ENCODE measurements around the gene FANCD2. TPM values are rescaled to one million over a fixed set of nuclear protein-coding genes. Genes with fewer than 3 reads are reported as not detected.
A peak's percentile ranks its signal among the peaks of the same experiment; 100 is the strongest.
"Not testable (repeated sequence)": the region's sequence is repeated elsewhere in the genome, so short reads cannot be mapped to it uniquely, and the experiment has no call there.

Gene FANCD2
- total and polyA plus RNA-seq, 2 donors (not counting 1 experiment from before 2014, with no cell fraction given): 7.1 to 9.7 TPM

DNA sequence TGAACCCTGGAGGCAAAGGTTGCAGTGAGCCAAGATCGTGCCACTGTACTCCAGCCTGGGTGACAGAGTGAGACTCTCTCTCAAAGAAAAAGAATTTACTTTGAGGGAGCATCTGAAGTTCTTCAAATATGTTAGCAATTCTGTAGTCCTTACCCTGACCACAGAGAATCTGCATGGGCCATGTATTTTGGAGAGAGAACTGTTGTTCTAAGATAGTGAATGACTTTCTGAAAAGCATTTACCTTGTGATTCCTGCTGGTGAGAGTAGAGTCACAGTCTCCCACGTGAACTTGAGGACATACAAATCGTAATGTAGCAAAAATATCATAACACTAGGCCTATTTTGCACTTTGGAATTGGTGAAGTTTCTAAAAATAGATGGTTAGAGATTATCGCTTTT is 93.1 kb downstream of the FANCD2 start:
- peak in 1 of 2 donors; percentile 56 for DNase-seq (ENCODE audit: low read depth in 2 of 2)
- peaks cover 7% of the 10 kb centered on the region for H3K4me1 ChIP-seq (ENCODE audit: control insufficient read depth, extremely low read depth, insufficient read depth, low read length)
- no peak overlapping the region for H2AFZ ChIP-seq (ENCODE audit: low read length)
- peaks cover 66% of the 10 kb centered on the region for H3K79me2 ChIP-seq (ENCODE audit: control insufficient read depth, insufficient read depth, low read length)
- no peak overlapping the region for H3K4me3 ChIP-seq (replicated peaks in 1 of 4; ENCODE audit: control extremely low read depth in 1 of 4, insufficient read depth in 1 of 4, low read depth in 3 of 4, low read length in 4 of 4)
- TF ChIP-seq, protein P1, sequence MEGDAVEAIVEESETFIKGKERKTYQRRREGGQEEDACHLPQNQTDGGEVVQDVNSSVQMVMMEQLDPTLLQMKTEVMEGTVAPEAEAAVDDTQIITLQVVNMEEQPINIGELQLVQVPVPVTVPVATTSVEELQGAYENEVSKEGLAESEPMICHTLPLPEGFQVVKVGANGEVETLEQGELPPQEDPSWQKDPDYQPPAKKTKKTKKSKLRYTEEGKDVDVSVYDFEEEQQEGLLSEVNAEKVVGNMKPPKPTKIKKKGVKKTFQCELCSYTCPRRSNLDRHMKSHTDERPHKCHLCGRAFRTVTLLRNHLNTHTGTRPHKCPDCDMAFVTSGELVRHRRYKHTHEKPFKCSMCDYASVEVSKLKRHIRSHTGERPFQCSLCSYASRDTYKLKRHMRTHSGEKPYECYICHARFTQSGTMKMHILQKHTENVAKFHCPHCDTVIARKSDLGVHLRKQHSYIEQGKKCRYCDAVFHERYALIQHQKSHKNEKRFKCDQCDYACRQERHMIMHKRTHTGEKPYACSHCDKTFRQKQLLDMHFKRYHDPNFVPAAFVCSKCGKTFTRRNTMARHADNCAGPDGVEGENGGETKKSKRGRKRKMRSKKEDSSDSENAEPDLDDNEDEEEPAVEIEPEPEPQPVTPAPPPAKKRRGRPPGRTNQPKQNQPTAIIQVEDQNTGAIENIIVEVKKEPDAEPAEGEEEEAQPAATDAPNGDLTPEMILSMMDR (conservative IDR thresholded peaks at IDR 0.05 in 1 of 2, IDR thresholded peaks at IDR 0.05 in 1 of 2; ENCODE audit: low read depth in 1 of 2, low read length in 2 of 2): no peak
- TF ChIP-seq EZH2 (IDR thresholded peaks at IDR 0.05; ENCODE audit: low read length, missing control alignments): no peak
- no peak overlapping the region for H3K27ac ChIP-seq (ENCODE audit: insufficient read depth, low read length)
- H3K27me3 ChIP-seq (ENCODE audit: control insufficient read depth, insufficient read depth, low read length): no peaks in the 10 kb centered on the region
- no peak overlapping the region for H3K4me2 ChIP-seq (ENCODE audit: extremely low read depth, insufficient read depth, low read length)
- no peaks in the 10 kb centered on the region for H3K36me3 ChIP-seq (ENCODE audit: control insufficient read depth, insufficient read depth, low read length)
- no peak overlapping the region for H3K9ac ChIP-seq (ENCODE audit: insufficient read depth, low read length)
- no peaks in the 10 kb centered on the region for H3K9me3 ChIP-seq (ENCODE audit: control insufficient read depth, insufficient read depth, low read depth, low read length)
- H4K20me1 ChIP-seq (ENCODE audit: control insufficient read depth, extremely low read depth, insufficient read depth, low read length): no peaks in the 10 kb centered on the region

DNA sequence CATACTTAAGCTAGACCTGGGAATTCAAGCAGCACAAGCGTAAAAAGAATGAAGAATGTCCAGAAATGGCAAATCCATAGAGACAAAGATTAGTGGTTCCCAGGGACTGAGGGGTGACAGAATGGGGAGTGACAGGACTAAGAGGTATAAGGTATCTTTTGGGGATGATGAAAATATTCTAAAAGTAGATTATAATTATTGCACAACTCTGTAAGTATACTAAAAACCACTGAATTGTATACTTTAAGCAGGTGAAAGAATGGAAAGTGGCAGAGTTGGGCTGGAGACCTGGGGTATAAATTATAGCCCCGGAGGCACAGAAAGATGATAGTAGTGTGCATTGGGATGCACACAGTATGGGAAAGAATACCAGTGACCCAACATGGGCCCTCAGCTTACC is 94.8 kb downstream of the FANCD2 start:
- H3K27ac ChIP-seq (ENCODE audit: insufficient read depth, low read length): no peak overlapping the region
- TF ChIP-seq, protein P1 (conservative IDR thresholded peaks at IDR 0.05 in 1 of 2, IDR thresholded peaks at IDR 0.05 in 1 of 2; ENCODE audit: low read depth in 1 of 2, low read length in 2 of 2): no peak
- TF ChIP-seq EZH2 (IDR thresholded peaks at IDR 0.05; ENCODE audit: low read length, missing control alignments): no peak
- no peak overlapping the region for H3K4me2 ChIP-seq (ENCODE audit: extremely low read depth, insufficient read depth, low read length)
- H4K20me1 ChIP-seq (ENCODE audit: control insufficient read depth, extremely low read depth, insufficient read depth, low read length): no peaks in the 10 kb centered on the region
- H3K9ac ChIP-seq (ENCODE audit: insufficient read depth, low read length): no peak overlapping the region
- no peaks in the 10 kb centered on the region for H3K9me3 ChIP-seq (ENCODE audit: control insufficient read depth, insufficient read depth, low read depth, low read length)
- peaks cover 7% of the 10 kb centered on the region for H3K4me1 ChIP-seq (ENCODE audit: control insufficient read depth, extremely low read depth, insufficient read depth, low read length)
- H3K36me3 ChIP-seq (ENCODE audit: control insufficient read depth, insufficient read depth, low read length): no peaks in the 10 kb centered on the region
- H3K27me3 ChIP-seq (ENCODE audit: control insufficient read depth, insufficient read depth, low read length): no peaks in the 10 kb centered on the region
- no peak overlapping the region for H3K4me3 ChIP-seq (replicated peaks in 1 of 4; ENCODE audit: control extremely low read depth in 1 of 4, insufficient read depth in 1 of 4, low read depth in 3 of 4, low read length in 4 of 4)
- H2AFZ ChIP-seq (ENCODE audit: low read length): no peak overlapping the region
- peaks cover 66% of the 10 kb centered on the region for H3K79me2 ChIP-seq (ENCODE audit: control insufficient read depth, insufficient read depth, low read length)
- no peak for DNase-seq (ENCODE audit: low read depth in 2 of 2)

DNA sequence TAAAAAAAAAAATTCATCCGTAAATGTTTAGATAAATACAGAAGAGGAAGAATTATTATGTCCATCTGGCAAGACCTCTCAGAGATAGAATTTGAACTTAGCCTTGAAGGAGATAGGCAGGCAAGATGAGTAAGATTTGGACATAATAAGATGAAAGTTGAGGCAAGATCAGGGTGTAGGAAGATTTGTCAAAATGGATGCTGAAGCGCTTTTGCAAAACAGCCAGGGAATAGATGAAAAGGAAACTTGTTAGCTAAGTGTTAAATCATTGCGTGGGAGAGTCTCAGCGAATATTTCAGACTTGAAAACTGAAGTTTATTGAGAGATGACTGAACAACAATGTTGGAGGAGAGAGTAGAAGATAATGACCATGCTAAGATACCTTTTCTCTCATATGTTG is 96.5 kb downstream of the FANCD2 start:
- Histone ChIP-seq H3K27me3 (ENCODE audit: control insufficient read depth, insufficient read depth, low read length) (no peaks in the 10 kb centered on the region), H3K9ac (ENCODE audit: insufficient read depth, low read length) (no peak overlapping the region), H3K36me3 (ENCODE audit: control insufficient read depth, insufficient read depth, low read length) (peaks cover 3% of the 10 kb centered on the region), H4K20me1 (ENCODE audit: control insufficient read depth, extremely low read depth, insufficient read depth, low read length) (no peaks in the 10 kb centered on the region), H3K27ac (ENCODE audit: insufficient read depth, low read length) (no peak overlapping the region), H3K4me3 (replicated peaks in 1 of 4; ENCODE audit: control extremely low read depth in 1 of 4, insufficient read depth in 1 of 4, low read depth in 3 of 4, low read length in 4 of 4) (no peak overlapping the region), H3K4me2 (ENCODE audit: extremely low read depth, insufficient read depth, low read length) (no peak overlapping the region), H3K9me3 (ENCODE audit: control insufficient read depth, insufficient read depth, low read depth, low read length) (no peaks in the 10 kb centered on the region), H3K4me1 (ENCODE audit: control insufficient read depth, extremely low read depth, insufficient read depth, low read length) (no peaks in the 10 kb centered on the region), H2AFZ (ENCODE audit: low read length) (no peak overlapping the region), H3K79me2 (ENCODE audit: control insufficient read depth, insufficient read depth, low read length) (peaks cover 49% of the 10 kb centered on the region)
- TF ChIP-seq, protein P1 (conservative IDR thresholded peaks at IDR 0.05 in 1 of 2, IDR thresholded peaks at IDR 0.05 in 1 of 2; ENCODE audit: low read depth in 1 of 2, low read length in 2 of 2): no peak
- no peak for TF ChIP-seq EZH2 (IDR thresholded peaks at IDR 0.05; ENCODE audit: low read length, missing control alignments)
- DNase-seq (ENCODE audit: low read depth in 2 of 2): no peak

- not testable (repeated sequence) for H3K27ac ChIP-seq (ENCODE audit: insufficient read depth, low read length); H3K36me3 ChIP-seq (ENCODE audit: control insufficient read depth, insufficient read depth, low read length); H3K9me3 ChIP-seq (ENCODE audit: control insufficient read depth, insufficient read depth, low read depth, low read length); H3K4me1 ChIP-seq (ENCODE audit: control insufficient read depth, extremely low read depth, insufficient read depth, low read length); H3K27me3 ChIP-seq (ENCODE audit: control insufficient read depth, insufficient read depth, low read length); H3K4me2 ChIP-seq (ENCODE audit: extremely low read depth, insufficient read depth, low read length); H3K79me2 ChIP-seq (ENCODE audit: control insufficient read depth, insufficient read depth, low read length); H3K9ac ChIP-seq (ENCODE audit: insufficient read depth, low read length); H2AFZ ChIP-seq (ENCODE audit: low read length); H3K4me3 ChIP-seq (replicated peaks in 1 of 4; ENCODE audit: control extremely low read depth in 1 of 4, insufficient read depth in 1 of 4, low read depth in 3 of 4, low read length in 4 of 4); H4K20me1 ChIP-seq (ENCODE audit: control insufficient read depth, extremely low read depth, insufficient read depth, low read length); DNase-seq (ENCODE audit: low read depth in 2 of 2)
Measured at GRCh38 chr3:10135872-10136271, 109.6 kb downstream of the FANCD2 start.
